Fibroblast of skin of back (primary cell): ENCODE measurements around the gene STK24.
"Not testable (repeated sequence)": the region's sequence is repeated elsewhere in the genome, so short reads cannot be mapped to it uniquely, and the experiment has no call there.

Experiments used
- DNase-seq: peaks from one replicate; pipeline ENCODE4 v3.0.0-alpha.2; 2013

STK24 gene

GRCh38 chr13:98429977-98430736 lies 146.8 kb downstream of the STK24 start:
- peak; percentile 54 for DNase-seq

- no peak for DNase-seq
Measured at GRCh38 chr13:98429531-98429930, 147.4 kb downstream of the STK24 start.

- no peak for DNase-seq
Measured at GRCh38 chr13:98429081-98429480, 147.8 kb downstream of the STK24 start.

GRCh38 chr13:98428256-98428966 lies 148.5 kb downstream of the STK24 start:
- no peak for DNase-seq

GRCh38 chr13:98427331-98427995 lies 149.4 kb downstream of the STK24 start:
- DNase-seq = no peak

GRCh38 chr13:98423417-98423816 lies 153.5 kb downstream of the STK24 start:
- DNase-seq = no peak

- no peak for DNase-seq
Measured at GRCh38 chr13:98422046-98422445, 154.9 kb downstream of the STK24 start.

GRCh38 chr13:98420554-98421175 lies 156.2 kb downstream of the STK24 start:
- DNase-seq = no peak

- no peak for DNase-seq
Measured at GRCh38 chr13:98419786-98420553, 156.9 kb downstream of the STK24 start.

GRCh38 chr13:98416408-98416807 lies 160.5 kb downstream of the STK24 start:
- DNase-seq = no peak

GRCh38 chr13:98415326-98416070 lies 161.4 kb downstream of the STK24 start:
- DNase-seq = no peak

GRCh38 chr13:98413796-98414195 lies 163.1 kb downstream of the STK24 start:
- DNase-seq = no peak

- not testable (repeated sequence) for DNase-seq
Measured at GRCh38 chr13:98413278-98413677, 163.6 kb downstream of the STK24 start.

GRCh38 chr13:98411617-98412265 lies 165.2 kb downstream of the STK24 start:
- no peak for DNase-seq

GRCh38 chr13:98411013-98411412 lies 165.9 kb downstream of the STK24 start:
- no peak for DNase-seq

- peak; percentile 45 for DNase-seq
Measured at GRCh38 chr13:98410612-98411011, 166.3 kb downstream of the STK24 start.

- DNase-seq = no peak
Measured at GRCh38 chr13:98409281-98409680, 167.6 kb downstream of the STK24 start.

- no peak for DNase-seq
Measured at GRCh38 chr13:98407575-98407974, 169.3 kb downstream of the STK24 start.

- no peak for DNase-seq
Measured at GRCh38 chr13:98406971-98407370, 169.9 kb downstream of the STK24 start.

GRCh38 chr13:98406427-98406826 lies 170.5 kb downstream of the STK24 start:
- no peak for DNase-seq
